Ishikawa (cell line): ENCODE data around the gene EOMES.

Experiments
- CEBPB ChIP-seq: IDR thresholded peaks from 2 replicates; pipeline ENCODE4 v1.6.1; 2012
- EGR1 ChIP-seq: IDR thresholded peaks from 2 replicates; pipeline ENCODE4 v1.6.1; 2012
- EP300 ChIP-seq: IDR thresholded peaks from 2 replicates; pipeline ENCODE4 v1.6.1; 2012; ENCODE audit warnings: borderline replicate concordance
- NFIC ChIP-seq: IDR thresholded peaks from 2 replicates; pipeline ENCODE4 v1.6.1; 2012
- RAD21 ChIP-seq: IDR thresholded peaks from 2 replicates; pipeline ENCODE4 v1.6.1; 2012; ENCODE audit warnings: low read depth
- TAF1 ChIP-seq: IDR thresholded peaks from 2 replicates; pipeline ENCODE4 v1.6.1; 2012; ENCODE audit warnings: low read depth, mild to moderate bottlenecking
- TCF12 ChIP-seq: IDR thresholded peaks from 2 replicates; pipeline ENCODE4 v1.6.1; 2012; ENCODE audit warnings: low read depth
- TEAD4 ChIP-seq: IDR thresholded peaks from 2 replicates; pipeline ENCODE4 v1.6.1; 2012
- YY1 ChIP-seq: IDR thresholded peaks from 2 replicates; pipeline ENCODE4 v1.6.1; 2012; ENCODE audit warnings: low read depth
- TF ChIP-seq, protein P1 (sequence below): IDR thresholded peaks from 2 replicates; pipeline ENCODE4 v1.6.1; 2012
- TF ChIP-seq, protein P2 (sequence below): IDR thresholded peaks from 2 replicates; pipeline ENCODE4 v1.6.1; 2012

DNA sequence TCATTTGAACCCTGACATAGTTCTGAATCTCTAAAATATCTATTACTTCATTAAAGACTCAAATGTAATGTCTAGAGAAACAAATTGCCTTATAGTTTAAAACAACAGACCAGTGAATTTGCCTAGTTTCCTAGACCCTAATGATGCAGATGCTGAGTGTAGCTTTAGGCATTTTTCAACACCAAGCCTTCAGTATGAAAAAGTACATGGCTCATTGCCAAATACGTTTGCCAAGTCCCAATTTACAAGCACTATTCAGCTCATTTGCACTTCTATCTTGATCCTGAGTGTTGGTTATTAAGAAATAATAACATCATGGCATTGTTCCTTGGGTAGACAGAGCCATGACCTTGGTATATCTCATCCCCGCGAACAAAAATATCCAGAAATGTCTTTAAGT, 46.8 kb downstream of the EOMES start:
- TF ChIP-seq, protein P1, sequence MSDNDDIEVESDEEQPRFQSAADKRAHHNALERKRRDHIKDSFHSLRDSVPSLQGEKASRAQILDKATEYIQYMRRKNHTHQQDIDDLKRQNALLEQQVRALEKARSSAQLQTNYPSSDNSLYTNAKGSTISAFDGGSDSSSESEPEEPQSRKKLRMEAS: no peak
- TF ChIP-seq EP300 (no peak), TEAD4 (no peak), CEBPB (no peak), YY1 (no peak), TCF12 (no peak), RAD21 (no peak), NFIC (peak; percentile 69), TAF1 (no peak), EGR1 (no peak)
- TF ChIP-seq, protein P2, sequence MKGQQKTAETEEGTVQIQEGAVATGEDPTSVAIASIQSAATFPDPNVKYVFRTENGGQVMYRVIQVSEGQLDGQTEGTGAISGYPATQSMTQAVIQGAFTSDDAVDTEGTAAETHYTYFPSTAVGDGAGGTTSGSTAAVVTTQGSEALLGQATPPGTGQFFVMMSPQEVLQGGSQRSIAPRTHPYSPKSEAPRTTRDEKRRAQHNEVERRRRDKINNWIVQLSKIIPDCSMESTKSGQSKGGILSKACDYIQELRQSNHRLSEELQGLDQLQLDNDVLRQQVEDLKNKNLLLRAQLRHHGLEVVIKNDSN: no peak
